B cell (primary cell): ENCODE results near the gene GALNT10. TPM values are rescaled to one million over a fixed set of nuclear protein-coding genes. Genes with fewer than 3 reads are reported as not detected.

Experiments
- ATAC-seq: fragments of 200-7000 bp; cut with Tn5 transposase; one replicate; pipeline ENCODE4 v1.10.0; 2021; ENCODE audit warnings: low read depth, mild to moderate bottlenecking, moderate number of reproducible peaks, moderate library complexity
- CTCF ChIA-PET: fragments of 350-600 bp; sonication (Branson Sonifier 250); formaldehyde crosslinking; loops from one replicate; lab custom pipeline; 2021; ENCODE audit warnings: antibody characterized with exemption, inconsistent platforms; lab: Charles Lee
- POLR2A ChIA-PET: fragments of 350-600 bp; sonication (Branson Sonifier 250); formaldehyde crosslinking; loops from one replicate; lab custom pipeline; 2021; ENCODE audit warnings: antibody characterized with exemption; lab: Charles Lee
- DNase-seq: peaks from one replicate; pipeline ENCODE4 v3.0.0; 2013
- H2AFZ ChIP-seq: 2 replicates; pipeline ENCODE4 v1.6.1; 2012; ENCODE audit warnings: mild to moderate bottlenecking, low read depth, low read length; ENCODE audit not compliant: insufficient read depth, poor library complexity, severe bottlenecking
- H3K27ac ChIP-seq, 2 donors: 1 replicate in 1 of 2; 2 replicates in 1 of 2; pipeline ENCODE4 v1.5.1; 2012 to 2013; ENCODE audit warnings: low read length in 2 of 2, mild to moderate bottlenecking in 2 of 2, moderate library complexity in 1 of 2
- H3K27me3 ChIP-seq, 4 experiments: fragments of 200-600 bp in 1 of 4; sonication (generic) in 1 of 4; replicated peaks in 1 of 4; 1 replicate in 2 of 4; 2 replicates in 2 of 4; pipeline versions ENCODE4 v1.6.1 to v1.7.0; 2013 to 2016; ENCODE audit warnings: low read length in 3 of 4, mild to moderate bottlenecking in 2 of 4, mixed read lengths in 1 of 4, moderate library complexity in 1 of 4; ENCODE audit not compliant: insufficient read depth in 4 of 4, control insufficient read depth in 3 of 4; ENCODE audit errors: control extremely low read depth in 1 of 4
- H3K36me3 ChIP-seq, 2 experiments: replicated peaks in 1 of 2; 1 replicate in 1 of 2; 2 replicates in 1 of 2; pipeline versions ENCODE4 v1.6.1 to v1.7.1; 2013; ENCODE audit warnings: low read length in 1 of 2; ENCODE audit not compliant: insufficient read depth in 2 of 2, control insufficient read depth in 1 of 2; ENCODE audit errors: control extremely low read depth in 1 of 2, extremely low read depth in 1 of 2
- H3K4me1 ChIP-seq, 2 donors: fragments of 200-600 bp in 1 of 2; sonication (generic) in 1 of 2; 1 replicate in 1 of 2; 2 replicates in 1 of 2; pipeline versions ENCODE4 v1.5.1 to v1.6.1; 2013 to 2017; ENCODE audit warnings: low read length in 2 of 2; ENCODE audit not compliant: control insufficient read depth in 2 of 2, insufficient read depth in 2 of 2
- H3K4me2 ChIP-seq: replicated peaks from 2 replicates; pipeline ENCODE3; 2012; ENCODE audit warnings: mild to moderate bottlenecking, low read depth, low read length; ENCODE audit not compliant: poor library complexity, severe bottlenecking
- H3K4me3 ChIP-seq, 5 experiments: fragments of 200-600 bp in 1 of 5; sonication (generic) in 1 of 5; 1 replicate in 3 of 5; 2 replicates in 2 of 5; pipeline versions ENCODE4 v1.5.1 to v1.7.0; 2011 to 2016; ENCODE audit warnings: low read length in 4 of 5, mild to moderate bottlenecking in 4 of 5, low read depth in 2 of 5, control low read depth in 1 of 5, moderate library complexity in 1 of 5; ENCODE audit not compliant: insufficient read depth in 1 of 5; ENCODE audit errors: control extremely low read depth in 1 of 5, extremely low read depth in 1 of 5
- H3K79me2 ChIP-seq: fragments of 200-600 bp; sonication (generic); one replicate; pipeline ENCODE4 v1.6.0; 2016; ENCODE audit warnings: low read length; ENCODE audit not compliant: control insufficient read depth, insufficient read depth
- H3K9ac ChIP-seq: fragments of 200-600 bp; sonication (generic); 2 replicates; pipeline ENCODE4 v1.6.1; 2017; ENCODE audit warnings: mild to moderate bottlenecking, low read length, moderate library complexity
- H3K9me3 ChIP-seq, 3 donors: one replicate each; pipeline versions ENCODE4 v1.6.1 to v1.7.1; 2013; ENCODE audit warnings: low read length in 2 of 3; ENCODE audit not compliant: control insufficient read depth in 2 of 3, insufficient read depth in 1 of 3; ENCODE audit errors: control extremely low read depth in 1 of 3
- H4K20me1 ChIP-seq: 2 replicates; pipeline ENCODE4 v1.6.0; 2012; ENCODE audit warnings: mild to moderate bottlenecking, low read length; ENCODE audit not compliant: insufficient read depth, control insufficient read depth, poor library complexity, severe bottlenecking
- H3K27ac Mint-ChIP-seq: one replicate; pipeline ENCODE4 v1.8.0; 2021; ENCODE audit warnings: mixed read lengths
- H3K27me3 Mint-ChIP-seq: one replicate; pipeline ENCODE4 v1.8.0; 2021; ENCODE audit warnings: mixed read lengths
- H3K4me1 Mint-ChIP-seq: one replicate; pipeline ENCODE4 v1.8.0; 2021; ENCODE audit warnings: mixed read lengths
- H3K4me3 Mint-ChIP-seq: one replicate; pipeline ENCODE4 v1.8.0; 2021; ENCODE audit warnings: mixed read lengths
- H3K9me3 Mint-ChIP-seq: one replicate; pipeline ENCODE4 v1.8.0; 2022; ENCODE audit warnings: mixed read lengths; ENCODE audit not compliant: insufficient read depth
- EZH2 ChIP-seq: IDR thresholded peaks from 2 replicates; pipeline ENCODE4 v1.6.1; 2012; ENCODE audit warnings: borderline replicate concordance, low read depth, mild to moderate bottlenecking, moderate library complexity, low read length; ENCODE audit not compliant: insufficient read depth, poor library complexity, severe bottlenecking
- WGBS: methylation state at CpG from one replicate; pipeline ENCODE4 v1.1.5; 2013; ENCODE audit warnings: missing lambda C conversion rate; ENCODE audit not compliant: insufficient coverage; 5-methylcytosine and 5-hydroxymethylcytosine counted together
- intact Hi-C: fragments of 100-400 bp; cut with micrococcal nuclease; formaldehyde crosslinking; loops from one replicate; pipeline ENCODE4 v1.10.0; 2022
- polyA plus RNA-seq: library from polyadenylated mRNA; depleted of rRNA; stranded (reverse); fragments of >200 nt; gene quantifications from 2 replicates; pipeline ENCODE4 v1.2.3, GENCODE V29; 2012
- total RNA-seq, 2 donors: library from RNA; stranded (reverse); fragments of 120-200 nt in 1 of 2; gene quantifications; 1 replicate in 1 of 2; 2 replicates in 1 of 2; pipeline versions ENCODE4 v1.2.3 to v1.2.4, GENCODE V29; 2013 to 2022
- TF ChIP-seq, protein P1 (sequence below): fragments of 200-600 bp; IDR thresholded peaks from one replicate; pipeline ENCODE4 v1.8.0; 2022; ENCODE audit warnings: antibody characterized with exemption, mild to moderate bottlenecking

GALNT10 gene
- total and polyA plus RNA-seq, 2 donors (not counting 1 experiment from before 2014, with no cell fraction given): 27.7 to 42.8 TPM

DNA sequence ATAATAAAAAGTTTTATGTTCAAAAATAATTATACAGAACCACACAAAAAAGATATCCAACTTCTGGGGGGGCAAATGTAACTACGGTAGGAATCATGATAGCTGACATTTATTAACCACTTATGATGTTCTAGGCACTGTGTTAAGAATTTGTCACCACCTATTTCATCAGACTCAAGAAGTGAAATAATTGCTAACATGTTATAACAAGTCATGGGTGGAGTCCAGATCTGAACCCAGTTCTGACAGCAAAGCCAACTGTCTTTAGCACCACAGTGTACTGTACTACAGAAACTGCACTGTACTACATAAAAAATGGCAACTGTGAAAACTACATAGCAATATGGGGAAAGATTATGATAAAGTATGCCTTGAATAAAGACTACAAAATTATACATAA, 252.3 kb downstream of the GALNT10 start:
- WGBS: no CpG with 5 or more reads among the region's 1 CpG
- no peak for ATAC-seq
- no peak overlapping the region for H3K4me2 ChIP-seq
- no peak for DNase-seq
- H3K27me3 ChIP-seq: no peaks in the 10 kb centered on the region
- CTCF ChIA-PET: no interaction called here
- POLR2A ChIA-PET: no interaction called here
- H3K4me1 Mint-ChIP-seq: peaks cover 29% of the 10 kb centered on the region
- peaks cover 16 to 18% of the 10 kb centered on the region in 2 donors for H3K4me1 ChIP-seq
- no peaks in the 10 kb centered on the region for H3K9me3 Mint-ChIP-seq
- intact Hi-C loops: no loop called here
- no peak overlapping the region for H3K9ac ChIP-seq
- peaks cover 59% of the 10 kb centered on the region for H3K79me2 ChIP-seq
- H3K9me3 ChIP-seq: no peaks in the 10 kb centered on the region
- no peak overlapping the region for H3K4me3 Mint-ChIP-seq
- TF ChIP-seq EZH2: no peak
- TF ChIP-seq, protein P1, sequence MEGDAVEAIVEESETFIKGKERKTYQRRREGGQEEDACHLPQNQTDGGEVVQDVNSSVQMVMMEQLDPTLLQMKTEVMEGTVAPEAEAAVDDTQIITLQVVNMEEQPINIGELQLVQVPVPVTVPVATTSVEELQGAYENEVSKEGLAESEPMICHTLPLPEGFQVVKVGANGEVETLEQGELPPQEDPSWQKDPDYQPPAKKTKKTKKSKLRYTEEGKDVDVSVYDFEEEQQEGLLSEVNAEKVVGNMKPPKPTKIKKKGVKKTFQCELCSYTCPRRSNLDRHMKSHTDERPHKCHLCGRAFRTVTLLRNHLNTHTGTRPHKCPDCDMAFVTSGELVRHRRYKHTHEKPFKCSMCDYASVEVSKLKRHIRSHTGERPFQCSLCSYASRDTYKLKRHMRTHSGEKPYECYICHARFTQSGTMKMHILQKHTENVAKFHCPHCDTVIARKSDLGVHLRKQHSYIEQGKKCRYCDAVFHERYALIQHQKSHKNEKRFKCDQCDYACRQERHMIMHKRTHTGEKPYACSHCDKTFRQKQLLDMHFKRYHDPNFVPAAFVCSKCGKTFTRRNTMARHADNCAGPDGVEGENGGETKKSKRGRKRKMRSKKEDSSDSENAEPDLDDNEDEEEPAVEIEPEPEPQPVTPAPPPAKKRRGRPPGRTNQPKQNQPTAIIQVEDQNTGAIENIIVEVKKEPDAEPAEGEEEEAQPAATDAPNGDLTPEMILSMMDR: no peak
- peaks cover 0 to 30% of the 10 kb centered on the region in 2 experiments for H3K36me3 ChIP-seq
- no peak overlapping the region for H3K27ac ChIP-seq
- H3K27ac Mint-ChIP-seq: no peak overlapping the region
- H3K4me3 ChIP-seq: no peak overlapping the region
- peaks cover 9% of the 10 kb centered on the region for H4K20me1 ChIP-seq
- no peak overlapping the region for H2AFZ ChIP-seq
- H3K27me3 Mint-ChIP-seq: no peaks in the 10 kb centered on the region

DNA sequence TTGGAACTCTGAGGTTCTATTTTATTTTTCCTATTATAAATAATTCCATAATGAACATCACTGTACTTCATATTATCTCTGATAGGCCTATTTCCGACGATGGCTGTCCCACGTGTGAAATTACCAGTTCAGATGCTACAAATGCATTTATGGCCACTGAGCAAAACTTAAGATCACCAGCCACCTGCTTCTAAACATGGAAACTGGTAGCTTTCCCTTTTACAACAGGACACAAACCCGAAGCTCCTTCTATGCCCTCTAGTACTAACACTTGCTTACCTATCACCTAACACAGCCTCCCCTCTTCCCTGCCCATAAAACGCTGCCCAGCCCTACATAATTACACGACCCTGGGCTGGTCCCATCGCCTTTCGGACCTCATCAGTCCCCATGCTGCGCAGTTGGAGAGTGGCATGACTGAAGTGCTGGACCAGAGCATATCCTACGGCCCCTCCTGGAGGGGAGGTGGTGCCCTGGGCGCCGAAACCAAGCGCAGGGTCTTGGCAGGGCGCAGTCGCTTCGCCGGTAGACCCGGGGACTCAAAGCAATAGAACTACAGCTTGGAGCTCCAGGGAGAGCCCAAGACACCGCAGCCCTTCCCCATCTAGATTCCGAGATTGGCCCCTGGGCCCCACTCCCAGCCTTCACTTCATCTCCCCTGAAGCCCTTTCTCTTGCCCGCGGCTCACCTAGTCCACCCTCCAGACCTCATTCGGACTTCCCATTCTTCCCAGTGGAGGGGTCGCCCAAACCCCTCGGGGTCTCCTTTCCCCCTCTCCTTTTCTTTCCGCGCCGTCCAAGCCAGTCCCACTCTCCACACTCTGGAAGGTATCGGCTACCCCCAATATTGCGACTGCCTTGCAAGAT, 254.3 kb downstream of the GALNT10 start:
- intact Hi-C loops: loop anchor here (1.0 to 2.0 kb wide), 6 partner anchors 60 to 494 kb away; partner anchors contain the start of genes CNOT8, FAM114A2, GALNT10 and GEMIN5
- Histone ChIP-seq H3K4me1 (peaks cover 24 to 32% of the 10 kb centered on the region in 2 donors), H3K36me3 (peaks cover 0 to 18% of the 10 kb centered on the region in 2 experiments), H2AFZ (peak overlapping the region; percentile 100), H3K9ac (peak overlapping the region; percentile 93), H3K4me2 (peak overlapping the region; percentile 91), H3K27me3 (no peaks in the 10 kb centered on the region), H3K4me3 (peak overlapping the region; percentile 78 to 99 (median 90)), H3K79me2 (peaks cover 74% of the 10 kb centered on the region), H3K9me3 (no peaks in the 10 kb centered on the region), H4K20me1 (peaks cover 14% of the 10 kb centered on the region), H3K27ac (peak overlapping the region; percentile 9 to 75)
- DNase-seq: peak; percentile 43
- POLR2A ChIA-PET: no interaction called here
- Mint-ChIP-seq H3K27me3 (no peaks in the 10 kb centered on the region), H3K4me3 (peak overlapping the region; percentile 98), H3K9me3 (no peaks in the 10 kb centered on the region), H3K4me1 (peaks cover 47% of the 10 kb centered on the region), H3K27ac (peak overlapping the region; percentile 93)
- 6% methylated on average over 29 of the region's 30 CpGs for WGBS
- CTCF ChIA-PET: interaction anchor here (1.3 kb wide), 1 partner anchor 23 kb away, joined by 3 read pairs; no protein-coding TSS in a partner anchor
- ATAC-seq: peak; percentile 1
- no peak for TF ChIP-seq EZH2
